Ammon's horn (tissue), 1 donor: ENCODE results near the gene GREB1L.

ENCODE experiments used
- DNase-seq: peaks from one replicate; pipeline ENCODE4 v3.0.0-alpha.2; 2016; ENCODE audit warnings: low spot score

Gene GREB1L

GRCh38 chr18:21450503-21450902, 208.5 kb downstream of the GREB1L start:
- no peak for DNase-seq

DNA sequence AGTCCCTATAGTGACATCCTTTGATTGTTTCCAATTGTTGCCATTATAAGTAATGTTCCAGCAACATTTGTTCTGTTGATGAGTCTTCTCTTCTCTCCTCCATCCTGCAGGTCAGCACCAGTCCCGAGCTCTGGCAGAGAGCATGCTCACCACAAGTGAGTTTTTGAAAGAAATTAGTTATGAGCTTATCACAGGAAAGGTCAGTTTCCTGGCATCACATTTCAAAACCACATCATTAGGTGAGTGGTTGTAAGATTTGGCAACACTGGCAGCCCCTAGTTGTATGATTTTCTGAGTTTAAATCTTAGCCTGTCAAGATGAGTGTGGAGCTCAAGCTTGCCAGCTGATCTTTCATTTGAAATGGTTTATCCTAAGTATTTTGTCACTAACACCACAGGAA, 208.9 kb downstream of the GREB1L start:
- DNase-seq, result no peak

- no peak for DNase-seq
Measured at GRCh38 chr18:21451851-21452250, 209.8 kb downstream of the GREB1L start.

DNA sequence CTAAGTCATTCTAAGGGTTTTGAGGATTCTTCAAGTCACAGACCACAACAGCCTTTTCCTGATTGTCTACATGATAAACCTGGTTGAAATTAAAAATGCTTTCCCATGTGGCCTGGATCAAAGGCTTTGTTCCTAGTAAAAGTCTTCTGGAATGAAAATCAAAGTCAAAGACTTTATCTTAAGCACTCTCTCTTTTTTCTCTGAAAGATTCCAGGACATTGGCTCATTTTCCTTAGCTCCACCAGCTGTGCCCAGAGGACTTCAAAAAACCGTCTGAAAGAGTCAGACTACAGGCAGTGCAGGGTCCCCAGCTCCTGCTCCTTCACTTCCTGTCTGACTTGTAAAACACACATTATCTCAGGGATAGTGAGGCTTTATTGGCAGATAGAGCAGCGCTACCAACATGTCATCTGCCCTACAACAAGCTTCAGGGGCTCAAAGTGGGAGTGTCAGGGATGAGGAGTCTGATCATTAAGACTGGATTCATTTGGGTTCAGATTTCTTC, 210.3 kb downstream of the GREB1L start:
- DNase-seq, result no peak

- DNase-seq, result no peak
Measured at GRCh38 chr18:21452796-21453510, 210.9 kb downstream of the GREB1L start.

DNA sequence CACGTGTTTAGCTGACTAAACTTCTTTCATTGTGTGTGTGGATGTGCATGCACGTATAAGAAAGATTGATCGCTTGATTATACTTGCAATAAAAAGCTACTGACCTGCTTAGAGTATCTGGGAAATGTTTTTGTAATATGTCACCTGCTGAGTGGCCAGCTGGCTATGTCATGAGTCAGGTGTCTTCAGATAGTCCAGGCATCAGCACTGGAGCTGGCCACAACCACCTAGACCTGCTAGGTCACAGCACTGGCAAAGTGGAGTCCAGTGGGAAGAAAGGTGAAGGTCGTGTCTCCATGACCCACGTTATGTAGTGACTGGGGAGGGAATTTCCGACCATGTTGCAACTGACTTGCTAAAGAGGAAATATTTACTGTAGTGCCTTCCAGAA, 211.5 kb downstream of the GREB1L start:
- DNase-seq, result no peak

DNA sequence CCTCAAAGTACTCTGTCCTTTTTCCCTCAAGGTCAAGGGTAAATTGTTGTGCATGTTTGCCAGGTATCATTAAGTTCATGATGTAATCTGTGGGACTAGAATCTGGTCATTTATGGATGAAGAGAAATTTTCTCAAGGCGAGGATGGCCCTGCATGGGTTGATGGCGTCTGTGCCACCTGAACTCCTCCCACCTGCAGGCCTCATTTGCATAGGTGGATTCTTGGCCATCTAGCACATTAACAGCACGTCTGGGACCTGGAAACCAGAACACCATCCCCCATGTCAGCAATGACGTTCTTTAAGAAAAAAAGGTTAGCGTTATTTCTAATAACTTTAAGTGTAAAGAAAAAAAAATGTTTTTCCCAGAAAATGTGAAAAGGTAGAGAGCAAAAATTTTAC, 212.7 kb downstream of the GREB1L start:
- no peak for DNase-seq

DNA sequence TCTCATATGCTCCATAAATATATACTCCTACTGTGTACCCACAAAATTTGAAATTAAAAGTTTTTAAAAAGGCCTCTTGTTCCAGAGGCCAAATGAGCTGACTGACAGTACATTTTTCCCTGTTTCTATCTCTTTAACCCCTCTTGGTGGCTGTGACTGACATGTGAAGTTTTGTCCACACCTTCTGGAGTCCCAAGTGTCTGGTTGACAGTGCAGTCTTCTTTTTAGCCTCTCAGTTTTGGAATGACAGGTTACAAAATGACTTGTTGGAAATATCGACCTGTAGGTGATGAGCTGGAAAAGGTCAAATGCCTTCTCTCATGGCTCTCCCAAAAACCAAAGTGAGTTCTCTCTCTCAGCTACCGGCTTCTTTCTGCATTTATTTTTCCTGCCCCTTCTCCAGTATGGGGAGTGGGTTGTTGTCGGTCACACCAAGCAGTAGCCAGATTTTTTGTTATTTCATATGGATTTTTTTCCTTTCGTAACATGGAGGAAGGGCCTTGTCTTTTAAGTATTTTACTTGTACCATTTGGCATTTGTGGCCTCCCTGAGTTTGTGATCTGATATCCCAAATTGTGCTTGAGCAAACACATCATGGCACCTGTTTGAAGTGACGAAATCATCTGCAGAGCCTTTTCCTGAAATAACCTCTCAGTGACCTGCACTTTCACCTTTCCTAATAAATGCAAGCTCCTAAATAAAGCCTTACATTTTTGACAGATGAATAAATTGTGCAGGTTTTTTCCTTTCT, 214.6 kb downstream of the GREB1L start:
- DNase-seq, result no peak

- no peak for DNase-seq
Measured at GRCh38 chr18:21457179-21457535, 215.1 kb downstream of the GREB1L start.

GRCh38 chr18:21458310-21458709, 216.3 kb downstream of the GREB1L start:
- peak; percentile 28 for DNase-seq

GRCh38 chr18:21458788-21459187, 216.8 kb downstream of the GREB1L start:
- DNase-seq, result no peak

DNA sequence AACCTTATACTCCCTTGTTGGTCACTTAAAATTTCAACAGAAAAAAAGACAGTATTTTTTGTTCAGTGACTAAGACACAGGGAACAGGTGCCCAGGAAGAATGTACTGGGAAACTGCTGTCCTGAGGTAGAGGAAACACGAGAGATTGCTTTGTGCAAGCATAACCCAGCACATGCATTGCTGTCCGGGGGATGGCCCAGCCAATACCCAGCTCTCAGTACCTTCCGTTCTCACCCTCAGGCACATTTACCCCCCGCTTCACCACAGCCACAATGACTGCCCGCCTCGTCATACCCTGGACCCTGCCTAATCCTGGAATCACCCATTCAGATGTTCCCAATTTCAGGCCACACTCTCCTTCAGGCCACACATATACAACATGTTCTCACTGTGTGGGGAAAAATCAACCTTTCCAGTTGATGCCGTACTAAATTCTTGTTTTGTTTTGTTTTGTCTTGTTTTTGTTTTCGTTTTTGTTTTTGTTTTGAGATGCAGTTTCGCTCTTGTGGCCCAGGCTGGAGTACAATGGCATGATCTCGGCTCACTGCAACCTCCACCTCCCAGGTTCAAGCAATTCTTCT, 217.8 kb downstream of the GREB1L start:
- DNase-seq, result no peak

GRCh38 chr18:21461460-21461859, 219.4 kb downstream of the GREB1L start:
- no peak for DNase-seq

DNA sequence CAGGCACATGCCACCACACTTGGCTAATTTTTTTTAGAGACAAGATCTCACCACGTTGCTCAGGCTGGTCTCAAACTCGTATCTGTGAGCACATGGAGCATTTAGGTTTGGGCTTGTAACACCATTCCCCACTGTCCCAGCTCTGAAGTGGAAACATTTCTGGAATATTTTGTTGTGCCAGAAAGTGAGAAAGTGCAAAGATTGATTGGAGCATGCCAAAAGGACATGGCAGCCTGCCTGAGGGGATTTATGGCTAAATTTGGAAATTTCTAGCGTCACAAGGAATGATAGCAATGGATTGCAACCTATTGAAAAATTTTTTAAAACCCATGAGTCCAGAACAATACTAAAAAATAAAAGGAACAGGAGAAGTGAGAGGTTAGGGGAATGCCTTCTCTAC, 221.7 kb downstream of the GREB1L start:
- DNase-seq, result no peak

GRCh38 chr18:21468514-21469164, 226.6 kb downstream of the GREB1L start:
- no peak for DNase-seq

GRCh38 chr18:21472741-21473140, 230.7 kb downstream of the GREB1L start:
- no peak for DNase-seq

DNA sequence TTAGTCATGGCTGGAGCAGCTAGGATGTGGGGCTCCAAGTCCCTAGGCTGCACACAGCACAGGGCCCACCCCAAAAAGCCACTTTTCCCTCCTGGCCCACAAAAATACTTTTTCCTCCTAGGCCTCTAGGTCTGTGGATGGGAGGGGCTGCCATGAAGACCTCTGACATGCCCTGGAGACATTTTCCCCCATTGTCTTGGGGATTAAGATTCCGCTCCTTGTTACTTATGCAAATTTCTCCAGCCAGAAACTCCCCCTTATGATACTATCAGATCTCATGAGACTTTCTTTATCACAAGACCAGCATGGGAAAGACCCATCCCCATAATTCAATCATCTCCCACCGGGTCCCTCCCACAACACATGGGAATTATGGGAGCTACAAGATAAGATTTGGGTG, 232.6 kb downstream of the GREB1L start:
- DNase-seq, result no peak

- no peak for DNase-seq
Measured at GRCh38 chr18:21479721-21480120, 237.7 kb downstream of the GREB1L start.

- DNase-seq, result no peak
Measured at GRCh38 chr18:21481739-21482138, 239.7 kb downstream of the GREB1L start.

GRCh38 chr18:21483051-21483450, 241.0 kb downstream of the GREB1L start:
- DNase-seq, result no peak

DNA sequence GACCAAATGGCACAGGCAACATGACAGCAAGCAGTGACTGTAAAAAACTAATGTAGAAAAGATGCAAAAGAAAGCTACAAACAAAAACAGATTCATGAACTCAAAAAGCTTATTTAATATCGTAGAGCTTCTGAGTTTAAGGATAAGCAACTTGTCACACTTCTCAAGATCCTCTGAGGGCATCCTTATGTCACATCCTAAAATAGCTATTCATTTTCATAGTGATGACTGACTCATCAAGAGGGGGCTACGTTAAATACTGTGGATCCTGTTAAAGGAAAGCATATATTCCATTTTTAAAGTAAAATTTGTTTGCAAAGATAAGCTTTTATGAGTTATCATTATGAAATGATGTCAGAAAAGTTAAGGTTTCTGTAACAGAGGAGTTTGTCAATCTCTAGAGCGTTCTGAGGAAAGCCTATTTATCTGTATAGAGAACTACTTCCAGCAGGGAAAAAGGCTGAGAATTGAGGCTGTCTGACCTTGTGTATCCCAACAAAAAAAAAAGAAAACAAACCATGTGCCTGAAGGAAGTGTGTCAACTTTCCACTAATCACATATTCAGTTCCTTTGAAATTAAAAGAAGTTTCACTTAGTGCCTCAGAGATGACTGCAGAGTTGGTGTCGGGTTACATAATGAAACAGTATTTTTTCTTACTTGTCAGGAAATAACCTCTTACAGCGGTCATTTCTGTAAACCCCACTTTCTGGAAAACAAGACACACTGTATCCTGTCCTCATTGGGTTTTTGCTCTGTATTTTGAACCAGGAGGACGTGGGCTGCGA, 243.0 kb downstream of the GREB1L start:
- DNase-seq, result no peak

DNA sequence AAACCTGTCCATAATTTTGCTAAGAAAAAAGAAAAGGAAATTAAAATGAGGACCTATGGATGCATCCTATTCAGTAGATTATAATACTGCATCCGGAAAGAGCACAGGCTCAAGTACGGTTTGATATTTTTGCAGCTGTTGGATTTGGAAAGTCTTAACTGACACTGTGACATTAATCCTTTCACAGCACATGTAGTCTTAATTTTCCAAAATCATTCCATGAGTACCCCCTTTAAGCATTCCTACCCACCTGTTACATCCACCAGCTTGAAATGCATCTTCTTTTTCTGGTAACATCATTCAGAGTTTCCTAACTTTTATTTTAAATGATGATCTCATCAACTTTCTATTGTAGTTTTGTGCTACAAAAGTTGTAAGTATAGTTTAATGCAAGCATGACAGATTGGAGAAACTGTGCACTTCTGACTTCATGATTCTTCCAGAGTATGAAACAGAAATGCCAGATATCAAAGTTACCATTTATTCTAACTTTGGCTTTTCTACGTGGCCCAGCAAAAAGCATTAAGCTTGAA, 244.9 kb downstream of the GREB1L start:
- DNase-seq, result no peak
